CD1c-positive myeloid dendritic cell (primary cell): ENCODE data around the gene MRPL39.
A peak's percentile ranks its signal among the peaks of the same experiment; 100 is the strongest.

Experiments
- DNase-seq: peaks from one replicate; pipeline ENCODE4 v3.0.0-alpha.2; 2016; ENCODE audit errors: extremely low spot score

The MRPL39 gene

DNA sequence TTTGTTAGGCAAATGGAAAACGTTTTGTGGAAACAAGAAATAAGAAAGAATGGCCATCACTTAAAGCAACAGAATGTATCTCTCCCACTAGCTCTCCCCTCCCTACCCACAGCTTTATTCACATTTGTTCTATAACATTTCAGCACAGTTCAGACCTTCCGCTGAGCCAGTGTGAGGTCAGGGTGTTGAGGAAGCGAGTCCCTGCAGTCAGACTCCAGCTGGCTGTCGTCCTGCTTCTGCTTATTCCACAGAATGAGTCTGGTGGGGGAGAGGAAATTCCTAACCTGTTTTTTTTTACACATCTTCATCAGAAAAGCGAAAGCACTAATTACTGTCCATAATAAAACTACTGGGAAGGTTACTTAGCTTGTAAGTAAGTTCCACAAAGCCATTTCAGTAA, 39.0 kb downstream of the MRPL39 start:
- peak; percentile 64 for DNase-seq

DNA sequence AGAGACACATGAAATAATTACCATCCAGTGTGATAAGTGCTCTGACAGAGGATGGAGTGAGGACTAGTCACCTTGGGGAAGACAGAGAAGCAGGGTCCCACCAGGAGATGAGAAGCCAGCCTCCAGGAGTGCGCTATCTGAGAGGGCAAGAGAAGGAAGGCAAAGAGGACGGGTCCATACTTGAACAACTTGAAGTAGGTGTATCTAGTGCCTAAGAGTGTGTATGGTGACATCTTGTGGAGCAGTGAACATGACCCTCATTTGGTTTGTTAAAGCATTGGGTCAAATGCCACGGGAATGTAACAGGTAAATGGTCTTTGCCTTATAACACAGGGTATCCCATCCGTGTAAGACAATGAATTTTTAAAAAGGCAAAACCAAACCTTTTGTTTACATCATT, 39.8 kb downstream of the MRPL39 start:
- DNase-seq = no peak

DNA sequence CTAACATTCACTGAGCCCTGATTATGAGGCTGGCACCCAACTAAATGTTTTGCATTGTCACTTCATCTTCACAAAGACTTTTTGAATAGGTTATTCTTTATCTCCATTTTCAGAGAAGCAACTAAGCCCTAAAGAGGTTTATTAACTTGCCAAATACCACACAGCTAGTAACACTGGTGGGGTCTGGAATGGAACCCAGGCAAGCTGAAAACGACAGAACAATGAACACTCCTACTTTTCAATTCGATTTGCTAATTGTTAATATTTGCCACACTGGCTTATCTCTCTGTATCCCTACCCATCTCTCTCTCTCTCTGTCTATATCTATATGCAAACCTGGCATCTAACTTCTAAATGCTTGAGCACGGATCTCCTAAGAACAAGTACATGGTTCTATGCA, 40.6 kb downstream of the MRPL39 start:
- no peak for DNase-seq

DNA sequence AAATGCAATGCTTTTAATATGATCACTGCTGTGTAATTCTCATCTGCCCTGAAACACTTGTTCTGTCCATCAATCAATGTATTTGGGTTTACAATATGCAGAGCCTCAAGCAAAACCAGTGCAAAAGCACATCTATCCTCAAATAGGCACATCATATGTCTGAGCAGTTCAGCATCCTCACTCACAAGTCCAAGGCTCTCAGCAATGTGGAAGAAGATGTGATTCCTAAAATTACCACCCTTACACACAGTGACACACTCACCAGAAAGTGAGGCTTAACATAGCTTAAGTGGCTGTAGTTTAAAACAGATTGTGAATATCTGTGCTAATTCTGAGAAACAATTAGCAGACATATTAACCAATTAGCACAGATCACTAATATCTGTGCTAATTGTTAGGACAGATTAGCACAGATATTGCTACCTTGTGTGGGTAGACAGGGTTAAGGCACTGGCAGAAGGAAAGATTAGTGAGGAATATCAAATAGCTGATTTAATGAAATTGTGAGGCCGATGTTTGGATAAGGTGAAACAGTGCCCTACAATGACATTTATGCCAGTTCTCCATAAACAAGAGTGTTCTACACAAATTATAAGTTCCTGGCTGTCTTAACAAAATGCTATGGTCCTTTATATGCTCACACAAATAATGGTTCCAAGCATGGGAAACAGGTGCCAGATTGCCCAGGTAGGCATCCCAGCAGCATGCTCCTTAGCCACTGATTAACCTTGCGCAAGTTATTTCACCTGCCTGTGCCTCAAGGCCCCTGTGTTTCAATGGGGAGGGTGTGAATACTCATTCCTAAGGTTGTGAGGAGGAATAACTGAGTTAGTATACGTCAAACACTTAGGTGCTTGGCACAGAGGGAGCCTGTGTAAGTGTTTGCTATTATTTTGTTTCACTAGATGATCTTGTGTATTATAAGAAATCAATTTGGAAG, 41.7 kb downstream of the MRPL39 start:
- DNase-seq = no peak

DNA sequence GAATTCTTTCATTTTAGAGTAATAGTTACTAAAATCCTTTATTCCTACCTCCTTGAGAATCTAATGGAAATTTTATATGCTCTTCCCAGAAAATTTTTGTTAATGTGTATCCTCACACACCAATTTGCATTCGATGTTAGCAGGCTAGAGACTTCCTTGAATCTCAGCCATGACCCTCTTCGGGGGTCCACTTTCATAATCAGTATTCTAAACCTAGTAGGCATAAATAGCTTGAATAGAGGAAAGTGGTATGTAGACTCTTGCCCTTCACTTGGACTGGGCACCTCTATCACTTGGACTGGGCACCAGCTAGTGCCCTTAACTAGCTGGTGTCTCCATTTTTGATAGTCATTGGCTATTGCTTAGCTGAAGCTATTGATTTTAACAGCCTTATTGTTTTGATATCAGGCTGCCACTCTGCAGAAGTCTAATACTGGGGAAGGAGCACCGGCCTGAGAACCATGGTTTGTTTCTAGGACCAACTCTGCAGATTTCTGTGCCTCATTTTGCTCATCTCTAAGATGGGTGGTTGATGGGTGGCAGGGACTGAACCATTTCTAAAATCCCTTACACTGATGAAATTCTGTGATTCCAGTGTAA, 42.8 kb downstream of the MRPL39 start:
- DNase-seq = no peak

DNA sequence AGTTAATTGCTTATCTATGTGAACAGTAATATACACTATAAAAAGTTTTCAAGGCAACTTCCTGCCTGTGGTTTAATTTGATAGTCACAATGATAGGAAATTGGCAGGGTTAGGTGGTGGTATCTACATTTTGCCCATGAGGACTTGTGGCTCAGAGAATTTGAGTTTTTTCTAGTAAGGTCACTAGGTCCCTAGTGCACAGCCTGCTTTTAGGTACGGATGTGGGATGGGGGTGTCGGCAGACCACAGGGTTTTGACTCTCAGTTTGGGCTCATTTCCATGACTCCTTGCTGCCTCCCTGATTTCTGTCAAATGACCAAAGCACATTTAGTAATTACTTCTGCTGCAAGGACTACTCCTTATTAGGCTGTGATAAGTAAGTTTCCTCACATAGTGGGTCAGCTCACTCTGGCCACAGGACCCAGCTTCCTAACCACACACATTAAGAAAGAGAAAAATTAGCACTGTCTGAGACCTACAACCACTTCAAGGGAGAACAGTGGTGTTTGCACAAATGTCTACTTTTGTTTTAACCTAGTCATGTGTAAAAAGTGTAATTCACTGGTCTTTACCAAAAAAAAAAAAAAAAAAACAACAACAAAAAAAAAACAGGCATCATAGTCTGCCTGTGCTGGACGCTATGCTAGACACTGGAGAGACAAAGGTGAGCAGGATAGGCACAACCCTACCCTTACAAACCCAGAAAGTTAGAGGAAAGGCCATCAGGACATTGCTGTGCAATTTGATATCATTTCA, 43.7 kb downstream of the MRPL39 start:
- DNase-seq = peak; percentile 24

DNA sequence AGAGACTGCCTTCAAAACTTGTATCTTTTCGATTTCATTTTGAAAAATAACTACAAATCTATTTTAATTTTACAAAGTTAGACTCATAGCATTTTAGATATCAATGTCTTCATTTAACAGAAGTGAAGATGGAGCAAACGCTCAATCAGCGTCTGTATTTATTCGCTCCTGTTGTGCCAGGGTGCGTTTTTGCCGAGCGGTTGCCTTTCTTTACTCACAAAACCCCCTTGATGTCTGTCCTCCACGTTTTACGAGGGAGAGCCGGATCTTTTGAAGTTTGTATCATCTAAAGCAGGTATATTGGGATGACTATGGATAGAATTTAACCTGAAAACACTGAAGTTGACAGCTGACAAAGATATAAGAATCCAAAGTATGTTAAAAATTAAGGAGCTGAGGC, 44.6 kb downstream of the MRPL39 start:
- no peak for DNase-seq

DNA sequence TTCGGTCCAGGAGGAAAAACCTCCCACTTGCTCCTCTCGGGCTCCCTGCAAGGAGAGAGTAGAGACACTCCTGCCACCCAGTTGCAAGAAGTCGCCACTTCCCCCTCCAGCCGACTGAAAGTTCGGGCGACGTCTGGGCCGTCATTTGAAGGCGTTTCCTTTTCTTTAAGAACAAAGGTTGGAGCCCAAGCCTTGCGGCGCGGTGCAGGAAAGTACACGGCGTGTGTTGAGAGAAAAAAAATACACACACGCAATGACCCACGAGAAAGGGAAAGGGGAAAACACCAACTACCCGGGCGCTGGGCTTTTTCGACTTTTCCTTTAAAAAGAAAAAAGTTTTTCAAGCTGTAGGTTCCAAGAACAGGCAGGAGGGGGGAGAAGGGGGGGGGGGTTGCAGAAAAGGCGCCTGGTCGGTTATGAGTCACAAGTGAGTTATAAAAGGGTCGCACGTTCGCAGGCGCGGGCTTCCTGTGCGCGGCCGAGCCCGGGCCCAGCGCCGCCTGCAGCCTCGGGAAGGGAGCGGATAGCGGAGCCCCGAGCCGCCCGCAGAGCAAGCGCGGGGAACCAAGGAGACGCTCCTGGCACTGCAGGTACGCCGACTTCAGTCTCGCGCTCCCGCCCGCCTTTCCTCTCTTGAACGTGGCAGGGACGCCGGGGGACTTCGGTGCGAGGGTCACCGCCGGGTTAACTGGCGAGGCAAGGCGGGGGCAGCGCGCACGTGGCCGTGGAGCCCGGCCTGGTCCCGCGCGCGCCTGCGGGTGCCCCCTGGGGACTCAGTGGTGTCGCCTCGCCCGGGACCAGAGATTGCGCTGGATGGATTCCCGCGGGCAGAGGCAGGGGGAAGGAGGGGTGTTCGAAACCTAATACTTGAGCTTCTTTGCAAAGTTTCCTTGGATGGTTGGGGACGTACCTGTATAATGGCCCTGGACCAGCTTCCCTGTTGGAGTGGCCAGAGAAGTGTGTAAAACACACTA, 45.3 kb downstream of the MRPL39 start:
- DNase-seq = peak; percentile 85

DNA sequence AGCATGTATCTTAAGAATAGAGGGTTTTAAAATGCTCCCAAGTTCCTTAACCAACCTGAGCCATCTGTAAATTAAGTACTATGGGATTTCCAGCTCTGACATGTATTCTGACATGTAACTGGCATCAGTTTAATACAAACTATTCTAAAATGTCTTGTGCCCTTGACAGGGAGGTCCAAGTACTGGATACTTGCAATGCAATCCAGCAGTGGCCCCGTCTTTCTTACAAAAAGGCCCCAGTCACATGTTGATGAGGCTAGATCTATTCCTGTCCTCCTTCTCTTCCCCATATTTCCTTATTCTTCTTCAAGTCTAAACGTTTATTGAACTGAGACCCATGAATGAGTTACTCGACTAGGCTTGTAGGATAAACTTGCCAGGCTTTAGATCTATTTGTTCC, 46.4 kb downstream of the MRPL39 start:
- DNase-seq = peak; percentile 28

DNA sequence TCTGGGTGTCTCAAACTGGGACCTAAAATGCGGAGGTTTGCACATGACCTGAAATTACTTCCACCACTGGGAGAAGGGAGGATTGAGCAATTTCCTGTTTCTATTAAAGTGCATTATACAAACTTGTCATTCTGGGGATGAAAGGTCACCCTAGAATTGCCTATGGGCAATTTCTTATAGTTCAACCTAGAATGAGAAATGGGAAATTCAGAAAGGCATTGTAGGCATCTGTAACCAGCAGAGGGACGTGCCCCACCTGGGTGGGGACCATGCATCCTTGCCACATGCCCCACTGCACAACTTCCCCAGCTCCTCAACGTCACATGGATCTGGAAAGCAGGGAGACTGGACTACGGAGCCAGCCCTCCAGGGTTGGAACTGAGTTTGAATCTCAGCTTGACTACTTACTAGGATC, 47.0 kb downstream of the MRPL39 start:
- peak; percentile 79 for DNase-seq

DNA sequence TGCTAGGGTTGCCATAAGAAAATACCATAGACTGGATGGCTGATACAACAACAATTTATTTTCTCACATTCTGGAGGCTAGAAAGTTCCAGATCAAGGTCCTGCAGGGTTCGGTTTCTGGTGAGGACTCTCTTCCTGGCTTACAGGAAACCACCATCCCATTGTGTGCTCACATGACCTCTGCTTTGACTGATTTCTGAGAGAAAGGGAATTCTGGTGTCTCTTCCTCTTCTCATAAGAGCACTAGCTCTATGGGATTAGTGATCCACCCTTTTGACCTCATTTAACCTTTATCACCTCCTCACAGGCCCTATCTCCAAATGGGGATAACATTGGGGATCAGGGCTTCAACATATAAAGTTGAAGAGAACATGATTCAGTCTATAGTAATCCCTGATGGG, 47.5 kb downstream of the MRPL39 start:
- peak; percentile 19 for DNase-seq

DNA sequence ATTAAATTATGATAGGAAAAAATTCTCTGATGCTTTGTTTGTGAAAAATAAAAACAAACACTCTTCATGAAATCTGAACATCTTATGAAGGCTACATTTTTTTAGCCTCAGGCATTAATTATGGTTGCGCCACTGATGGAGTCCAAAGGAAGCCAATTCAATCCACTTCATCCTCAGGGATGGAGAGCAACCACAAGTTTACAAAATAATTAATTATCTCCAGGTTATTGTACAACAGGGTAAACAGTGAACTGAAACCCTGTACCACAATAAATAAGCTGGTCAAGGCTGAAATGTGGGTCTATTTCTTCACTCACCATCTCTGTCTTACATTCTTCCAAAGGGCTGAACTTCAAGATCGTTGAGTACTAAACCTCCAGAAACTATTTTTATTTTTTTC, 49.2 kb downstream of the MRPL39 start:
- no peak for DNase-seq

DNA sequence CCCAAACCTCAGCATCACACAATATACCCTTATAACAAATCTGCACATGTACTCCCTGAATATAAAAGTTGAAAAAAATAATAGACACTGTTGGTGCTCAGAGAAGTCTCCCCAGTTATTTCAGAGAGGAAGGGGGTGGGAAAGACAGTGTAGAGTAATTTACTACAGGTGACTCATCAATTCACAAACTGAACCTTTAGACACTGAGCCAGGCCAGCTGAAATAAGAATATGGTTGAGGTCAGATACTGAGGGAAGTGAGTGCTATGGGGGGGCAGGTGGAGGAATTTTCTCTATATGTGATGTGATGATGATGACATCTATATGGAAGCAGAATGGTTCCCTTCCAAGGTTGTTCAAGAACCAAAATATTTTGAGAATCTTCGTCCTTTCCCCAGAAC, 50.1 kb downstream of the MRPL39 start:
- no peak for DNase-seq

DNA sequence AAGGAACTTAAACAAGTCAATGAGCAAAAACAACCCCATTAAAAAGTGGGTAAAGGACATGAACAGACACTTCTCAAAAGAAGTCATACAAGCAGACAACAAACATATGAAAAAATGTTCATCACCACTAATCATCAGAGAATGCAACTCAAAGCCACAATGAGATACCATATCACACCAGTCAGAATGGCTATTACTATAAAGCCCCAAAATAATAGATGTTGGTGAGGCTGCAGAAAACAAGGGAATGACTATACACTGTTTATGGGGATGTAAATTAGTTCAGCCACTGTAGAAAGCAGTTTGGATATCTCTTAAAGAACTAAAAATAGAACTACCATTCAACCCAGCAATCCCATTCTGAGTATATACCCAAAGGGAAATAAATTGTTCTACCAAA, 51.2 kb downstream of the MRPL39 start:
- no peak for DNase-seq

DNA sequence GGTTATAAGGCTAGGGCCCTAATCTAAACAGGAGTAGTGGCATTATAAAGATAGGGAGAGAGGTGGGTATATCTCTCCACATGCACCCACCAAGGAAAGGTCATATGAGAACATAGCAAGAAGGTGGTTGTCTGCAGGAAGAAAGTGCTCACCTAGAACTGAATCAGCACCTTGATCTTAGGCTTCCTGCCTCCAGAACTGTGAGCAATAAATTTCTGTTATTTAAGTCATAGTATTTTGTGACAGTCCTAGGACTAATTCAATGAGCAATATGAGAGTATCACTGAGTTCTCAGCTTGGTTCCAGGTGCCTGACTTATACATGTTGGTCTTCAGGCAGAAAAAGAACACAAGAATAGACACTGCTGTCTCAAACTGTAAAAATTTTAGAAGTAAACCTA, 51.8 kb downstream of the MRPL39 start:
- no peak for DNase-seq

DNA sequence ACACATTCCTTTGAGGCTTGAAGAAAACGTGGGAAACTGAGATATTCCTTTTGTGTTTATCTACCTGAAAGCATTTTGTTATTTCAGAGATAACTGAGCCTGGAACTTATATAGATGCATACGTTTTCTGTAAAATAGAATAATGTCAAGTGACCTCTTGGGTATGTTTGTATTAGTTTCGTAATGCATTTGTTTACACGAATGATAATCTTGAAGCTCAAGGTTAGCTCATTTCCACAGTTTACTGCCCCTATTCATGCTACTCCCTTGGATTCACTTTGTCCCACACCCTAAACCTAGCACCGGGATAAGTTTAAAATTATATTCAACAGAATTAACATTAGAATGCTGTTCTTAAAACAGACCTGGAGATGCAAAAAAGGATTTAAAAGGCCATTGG, 54.4 kb downstream of the MRPL39 start:
- no peak for DNase-seq

DNA sequence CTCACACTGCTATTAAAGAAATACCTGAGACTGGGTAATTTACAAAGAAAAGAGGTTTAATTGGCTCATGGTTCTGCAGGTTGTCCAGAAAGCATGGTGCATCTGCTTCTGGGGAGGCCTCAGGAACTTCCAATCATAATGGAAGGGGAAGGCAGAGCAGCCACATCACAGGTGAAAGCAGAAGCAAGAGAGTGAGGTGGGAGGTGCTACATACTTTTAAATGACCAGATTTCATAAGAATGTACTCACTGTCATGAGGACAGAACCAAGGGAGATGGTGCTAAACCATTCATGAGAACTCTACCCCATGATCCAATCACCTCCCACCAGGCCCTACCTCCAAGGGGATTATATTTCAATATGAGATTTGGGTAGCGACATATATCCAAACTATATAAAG, 55.7 kb downstream of the MRPL39 start:
- no peak for DNase-seq

DNA sequence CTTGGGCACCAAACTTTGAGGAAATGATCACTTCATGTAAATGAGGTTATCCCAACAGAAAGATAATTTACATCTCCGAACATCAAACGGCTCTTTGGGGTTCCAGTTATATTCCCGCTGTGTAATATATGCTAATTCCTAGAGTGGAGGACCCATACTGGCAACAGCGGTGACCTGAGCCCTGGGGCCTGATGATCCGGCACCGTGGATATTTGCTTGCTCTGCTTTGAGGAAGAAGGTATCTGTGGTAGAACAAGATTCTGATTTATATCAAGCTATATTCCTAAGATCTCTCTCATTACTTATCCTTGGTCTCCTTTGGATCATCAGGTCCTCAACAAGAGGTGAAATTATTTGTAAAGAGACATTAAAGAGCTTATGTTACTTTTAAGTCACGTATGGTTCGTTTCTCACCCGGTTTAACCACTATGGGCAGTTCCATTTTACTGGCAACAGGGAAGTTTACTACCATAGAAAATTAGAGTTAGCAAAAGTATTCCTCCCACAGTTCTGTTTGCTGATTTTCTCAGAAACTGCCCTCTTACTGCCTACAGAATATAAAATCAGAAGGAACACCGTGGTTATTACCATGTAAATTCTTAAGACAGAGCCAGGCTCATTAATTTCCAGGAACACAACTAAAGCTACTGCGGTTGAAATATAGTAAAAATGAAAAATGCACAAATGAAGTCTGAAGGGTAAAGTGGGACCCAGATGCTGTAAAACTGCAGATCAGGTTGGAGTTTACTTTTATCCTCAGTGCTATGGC, 56.7 kb downstream of the MRPL39 start:
- no peak for DNase-seq

DNA sequence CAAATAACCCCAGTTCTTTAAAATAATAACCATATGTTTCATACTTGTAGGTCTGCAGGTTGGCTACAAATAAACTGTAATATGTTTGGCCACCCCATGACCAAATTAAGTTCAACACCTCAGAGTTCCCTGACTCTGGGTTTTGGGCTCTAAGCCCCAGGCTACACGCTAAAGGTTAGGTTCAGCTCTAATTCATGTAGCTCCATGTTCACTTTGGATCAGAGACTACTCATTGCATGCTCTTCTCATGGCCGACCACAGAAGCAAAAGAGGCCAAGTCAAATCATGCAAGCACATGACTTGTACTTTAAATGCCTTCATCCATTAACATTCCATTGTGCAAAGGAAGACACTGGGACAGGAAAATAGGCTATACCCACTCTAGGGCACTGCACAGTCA, 66.2 kb downstream of the MRPL39 start:
- DNase-seq = no peak

DNA sequence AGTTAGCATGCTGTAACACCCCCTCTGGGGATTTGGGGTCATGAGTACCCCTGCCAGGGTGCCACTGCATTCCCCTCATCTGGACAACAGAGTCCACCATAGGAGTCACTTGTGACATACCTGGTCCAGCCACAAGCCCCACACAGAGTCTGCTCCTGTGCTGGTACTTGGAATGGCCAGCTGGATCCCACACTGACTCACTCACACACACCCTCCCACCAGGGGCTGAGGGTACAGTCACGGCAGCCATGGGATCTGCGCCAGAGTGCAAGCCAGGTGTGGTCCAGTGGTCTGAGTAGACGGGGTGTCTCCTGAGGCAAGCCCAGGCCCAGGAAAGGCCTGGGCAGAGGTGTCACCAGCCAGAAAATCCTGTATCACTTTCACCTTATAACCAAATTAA, 67.7 kb downstream of the MRPL39 start:
- no peak for DNase-seq

DNA sequence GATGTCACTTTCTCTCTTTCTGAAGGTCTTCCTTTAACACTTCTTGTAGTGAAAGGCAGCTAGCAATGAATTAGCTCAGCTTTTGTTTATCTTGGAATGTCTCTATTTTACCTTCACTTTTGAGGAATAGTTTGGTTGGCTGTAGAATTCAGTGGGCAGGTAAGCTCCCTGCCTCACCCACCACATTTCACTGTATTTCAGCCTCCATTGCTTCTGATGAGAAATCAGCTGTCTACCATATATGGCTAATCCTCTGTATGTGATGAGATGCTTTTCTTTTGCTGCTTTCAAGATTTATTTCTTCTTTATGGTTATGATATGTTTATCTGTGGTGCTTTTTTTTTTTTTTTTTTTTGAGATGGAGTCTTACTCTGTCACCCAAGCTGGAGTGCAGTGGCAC, 70.1 kb downstream of the MRPL39 start:
- no peak for DNase-seq
